ENCODE measurements around the gene SMKR1.
A peak's percentile ranks its signal among the peaks of the same experiment; 100 is the strongest.
"Not testable (repeated sequence)": the region's sequence is repeated elsewhere in the genome, so short reads cannot be mapped to it uniquely, and the experiment has no call there.

SMKR1 gene

GRCh38 chr7:129501760-129502707 is at the start of gene SMKR1:
Gene SMKR1, plus strand, starts transcription at chr7:129502531. Its CDS starts 294 bp downstream, at chr7:129502825.
- peak; percentile 55 for DNase-seq

GRCh38 chr7:129452589-129453231 is 49.6 kb upstream of the SMKR1 start:
- no peak for DNase-seq

DNA sequence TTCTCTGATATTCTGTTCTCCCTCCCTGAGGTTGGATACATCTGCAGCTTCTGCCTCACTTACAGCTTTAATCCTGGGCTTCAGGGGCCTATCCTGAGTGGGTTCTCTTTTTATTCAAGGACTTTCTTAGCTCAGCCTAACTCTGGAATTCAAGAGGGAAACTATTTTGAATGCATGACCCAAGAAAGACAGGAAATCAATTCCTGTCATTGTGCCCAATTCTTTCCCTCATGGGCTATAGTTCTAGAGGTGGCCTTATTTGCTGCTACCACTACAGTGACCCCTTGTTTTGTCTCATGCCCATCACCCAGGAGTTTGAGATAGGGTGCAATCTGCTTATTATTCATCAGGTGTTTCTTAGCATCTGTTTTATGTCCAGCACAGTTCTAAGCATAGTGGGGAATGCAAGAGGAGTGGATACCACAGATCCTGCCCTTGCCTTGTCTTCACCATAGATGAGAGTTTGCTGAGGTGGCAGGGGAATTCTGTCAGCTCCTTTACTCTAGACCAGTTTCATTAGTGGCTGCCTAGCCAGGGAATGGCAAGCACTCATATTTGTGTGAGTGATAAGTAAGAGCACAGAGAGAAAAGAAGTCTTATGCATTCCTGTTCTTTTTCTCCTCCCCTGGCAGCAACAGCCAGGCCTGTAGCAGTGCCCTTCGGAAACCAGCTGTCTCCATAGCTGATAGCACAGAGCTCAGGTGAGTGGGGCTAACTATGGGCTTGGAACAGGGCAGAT is 48.7 kb upstream of the SMKR1 start:
- DNase-seq, result no peak

- DNase-seq, result no peak
Measured at GRCh38 chr7:129454249-129454551, 48.1 kb upstream of the SMKR1 start.

- DNase-seq, result no peak
Measured at GRCh38 chr7:129456421-129456820, 45.9 kb upstream of the SMKR1 start.

- DNase-seq, result no peak
Measured at GRCh38 chr7:129457101-129457500, 45.2 kb upstream of the SMKR1 start.

- DNase-seq, result no peak
Measured at GRCh38 chr7:129458171-129458570, 44.2 kb upstream of the SMKR1 start.

GRCh38 chr7:129461809-129462208 is 40.5 kb upstream of the SMKR1 start:
- no peak for DNase-seq

DNA sequence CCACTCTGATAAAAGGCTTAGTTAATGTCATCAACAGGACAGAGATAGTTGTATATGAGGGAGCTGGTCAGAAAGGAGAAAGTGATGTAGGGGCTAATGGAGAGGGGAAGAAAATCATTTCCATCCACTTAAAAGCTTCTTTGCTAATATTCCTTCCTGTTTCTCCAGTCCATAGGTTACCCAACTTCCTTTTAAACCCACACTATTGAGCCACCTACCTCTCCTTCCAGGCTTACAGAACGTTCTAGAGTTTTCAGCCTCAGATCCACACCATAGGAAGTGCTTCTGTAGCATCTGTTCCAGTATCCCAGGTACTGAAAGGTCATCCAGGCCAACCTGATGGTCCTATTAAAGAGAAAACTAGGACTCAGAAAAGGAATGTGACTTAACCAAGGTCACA is 39.9 kb upstream of the SMKR1 start:
- DNase-seq, result no peak

DNA sequence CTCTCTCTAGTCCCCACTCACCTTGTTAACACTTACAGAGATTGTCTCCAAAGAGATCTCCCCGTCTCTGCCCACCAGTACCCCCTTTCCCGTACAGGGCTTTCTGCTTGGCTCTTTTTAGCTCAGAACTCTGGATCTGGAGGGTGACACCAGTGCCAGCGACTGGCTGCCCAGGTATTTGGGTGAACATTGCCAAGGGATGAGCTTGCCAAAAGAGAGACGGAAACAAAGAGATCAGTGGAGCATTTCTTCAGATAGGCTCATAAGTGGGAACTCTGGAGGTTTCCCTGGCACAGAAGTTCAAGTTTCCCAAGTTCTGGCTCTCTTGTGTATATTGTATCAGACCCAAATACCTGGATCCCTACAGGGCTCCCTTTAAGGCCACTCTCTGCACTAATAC is 38.1 kb upstream of the SMKR1 start:
- DNase-seq, result no peak

- DNase-seq, result no peak
Measured at GRCh38 chr7:129465080-129465479, 37.3 kb upstream of the SMKR1 start.

DNA sequence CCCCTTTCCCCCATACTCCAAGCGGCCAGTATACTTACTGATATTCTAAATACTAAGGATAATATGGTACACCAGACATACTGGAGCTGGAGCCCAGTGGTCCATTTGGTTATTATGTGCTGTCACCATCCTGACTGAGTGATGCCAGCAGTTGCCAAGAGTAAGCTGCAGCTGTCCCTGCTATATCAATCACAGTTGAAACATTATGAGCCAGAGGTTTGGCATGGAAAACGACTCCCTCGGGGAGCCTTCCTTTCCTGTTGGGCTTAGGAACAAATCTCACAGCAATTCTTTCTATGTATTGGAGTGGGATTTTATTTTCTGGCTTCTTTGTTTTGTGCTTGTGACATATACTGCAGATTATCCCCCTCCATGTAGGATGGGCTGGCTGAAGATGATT is 35.5 kb upstream of the SMKR1 start:
- DNase-seq, result no peak

GRCh38 chr7:129468087-129468486 is 34.2 kb upstream of the SMKR1 start:
- no peak for DNase-seq

GRCh38 chr7:129468547-129468946 is 33.8 kb upstream of the SMKR1 start:
- DNase-seq, result no peak

DNA sequence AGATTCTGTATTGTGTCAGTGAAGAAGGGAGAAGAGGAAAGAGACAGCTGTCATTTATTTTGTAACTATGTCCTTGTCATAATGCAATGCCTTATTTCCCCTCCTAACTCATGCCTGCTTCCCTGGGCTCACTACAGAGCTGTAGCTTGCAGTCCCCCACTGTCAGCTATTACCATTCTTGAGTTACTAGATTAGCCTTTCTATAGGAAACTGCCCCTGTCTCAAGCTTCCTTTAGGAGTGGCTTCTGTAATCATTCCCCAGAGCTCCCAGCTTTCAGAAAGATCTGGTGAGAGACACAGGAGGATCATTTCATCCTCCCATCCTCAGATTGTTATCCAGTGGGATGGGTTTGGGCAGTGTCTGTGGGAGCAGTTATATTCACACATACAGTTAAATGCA is 32.4 kb upstream of the SMKR1 start:
- DNase-seq, result no peak

DNA sequence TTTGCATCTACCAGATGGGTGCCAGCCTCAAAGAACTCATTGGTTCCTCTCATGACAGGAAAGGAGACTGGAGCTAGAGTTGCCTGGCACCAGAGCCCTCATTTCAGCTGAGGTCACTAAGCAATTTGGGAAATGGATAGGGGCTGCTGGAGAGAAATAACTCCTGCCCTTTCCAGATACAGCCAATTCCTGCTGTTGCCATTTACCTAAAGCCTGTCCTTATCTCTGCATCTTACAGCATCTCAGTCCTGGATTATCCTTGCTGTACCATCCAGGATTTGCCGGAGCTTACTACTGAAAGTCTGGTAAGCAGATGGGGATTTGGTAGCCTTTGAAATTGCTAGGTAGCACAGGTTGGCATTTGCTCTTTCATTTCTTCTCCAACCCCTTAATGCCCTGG is 31.9 kb upstream of the SMKR1 start:
- no peak for DNase-seq

- DNase-seq, result no peak
Measured at GRCh38 chr7:129471402-129471827, 30.9 kb upstream of the SMKR1 start.

DNA sequence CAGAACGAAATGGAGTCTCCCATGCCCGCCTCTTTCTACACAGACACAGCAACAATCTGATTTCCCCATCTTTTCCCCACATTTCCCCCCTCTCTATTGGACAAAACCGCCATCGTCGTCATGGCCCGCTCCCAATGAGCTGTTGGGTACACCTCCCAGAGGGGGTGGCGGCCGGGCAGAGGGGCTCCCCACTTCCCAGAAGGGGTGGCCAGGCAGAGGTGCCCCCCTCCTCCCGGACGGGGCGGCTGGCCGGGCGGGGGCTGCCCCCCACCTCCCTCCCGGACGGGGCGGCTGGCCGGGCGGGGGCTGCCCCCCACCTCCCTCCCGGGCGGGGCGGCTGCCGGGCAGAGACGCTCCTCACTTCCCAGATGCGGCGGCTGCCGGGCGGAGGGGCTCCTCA is 26.4 kb upstream of the SMKR1 start:
- not testable (repeated sequence) for DNase-seq

DNA sequence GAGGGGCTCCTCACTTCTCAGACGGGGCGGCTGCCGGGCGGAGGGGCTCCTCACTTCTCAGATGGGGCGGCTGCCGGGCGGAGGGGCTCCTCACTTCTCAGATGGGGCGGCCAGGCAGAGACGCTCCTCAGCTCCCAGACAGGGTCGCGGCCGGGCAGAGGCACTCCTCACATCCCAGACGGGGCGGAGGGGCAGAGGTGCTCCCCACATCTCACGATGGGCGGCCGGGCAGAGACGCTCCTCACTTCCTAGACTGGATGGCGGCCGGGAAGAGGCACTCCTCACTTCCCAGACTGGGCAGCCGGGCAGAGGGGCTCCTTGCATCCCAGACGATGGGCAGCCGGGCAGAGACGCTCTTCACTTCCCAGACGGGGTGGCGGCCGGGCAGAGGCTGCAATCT is 25.9 kb upstream of the SMKR1 start:
- not testable (repeated sequence) for DNase-seq

GRCh38 chr7:129479831-129480230 is 22.5 kb upstream of the SMKR1 start:
- no peak for DNase-seq

GRCh38 chr7:129480674-129481363 is 21.5 kb upstream of the SMKR1 start:
- DNase-seq, result no peak

GRCh38 chr7:129481376-129481775 is 21.0 kb upstream of the SMKR1 start:
- DNase-seq, result not testable (repeated sequence)

DNA sequence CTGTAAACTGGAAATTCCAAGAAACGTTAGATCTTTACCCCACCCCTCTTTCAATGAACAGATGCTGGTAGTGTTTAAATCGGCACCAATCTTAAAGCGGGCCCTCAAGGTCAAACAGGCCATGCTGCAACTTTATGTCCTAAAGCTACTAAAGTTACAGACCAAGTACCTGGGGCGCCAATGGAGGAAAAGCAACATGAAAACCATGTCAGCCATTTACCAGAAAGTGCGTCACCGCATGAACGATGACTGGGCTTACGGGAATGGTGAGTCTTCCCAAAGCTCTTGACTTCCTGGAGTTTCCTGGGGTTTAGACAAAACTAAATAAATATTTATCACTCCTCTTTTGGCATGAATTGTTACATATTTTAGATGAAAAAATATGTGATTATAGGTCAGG is 19.6 kb upstream of the SMKR1 start:
- DNase-seq, result no peak

Data from T1000 (cell line).